Trophoblast cell (in vitro differentiated cells and primary cell): ENCODE results near the gene REV3L.

Source experiments
- DNase-seq, 2 donors: peaks; one replicate each; pipeline ENCODE4 v3.0.0-alpha.2; 2016
- H2AFZ ChIP-seq: 2 replicates; pipeline ENCODE4 v1.6.1; 2013; ENCODE audit warnings: low read length, moderate library complexity, mild to moderate bottlenecking; ENCODE audit not compliant: insufficient read depth, poor library complexity
- H2AK5ac ChIP-seq: 2 replicates; pipeline ENCODE4 v1.6.1; 2013; ENCODE audit warnings: mild to moderate bottlenecking, low read length
- H2BK120ac ChIP-seq: 2 replicates; pipeline ENCODE4 v1.6.1; 2013; ENCODE audit warnings: low read length, mild to moderate bottlenecking, moderate library complexity; ENCODE audit not compliant: insufficient read depth, poor library complexity
- H2BK12ac ChIP-seq: 2 replicates; pipeline ENCODE4 v1.6.1; 2013; ENCODE audit warnings: mild to moderate bottlenecking, low read length, moderate library complexity
- H2BK5ac ChIP-seq: 2 replicates; pipeline ENCODE4 v1.6.1; 2013; ENCODE audit warnings: low read length, low read depth, moderate library complexity, mild to moderate bottlenecking; ENCODE audit not compliant: poor library complexity
- H3K14ac ChIP-seq: 2 replicates; pipeline ENCODE4 v1.6.1; 2013; ENCODE audit warnings: mild to moderate bottlenecking, low read length
- H3K18ac ChIP-seq: 2 replicates; pipeline ENCODE4 v1.6.1; 2013; ENCODE audit warnings: mild to moderate bottlenecking, low read length
- H3K23ac ChIP-seq: 2 replicates; pipeline ENCODE4 v1.6.1; 2013; ENCODE audit warnings: low read length
- H3K27ac ChIP-seq: 2 replicates; pipeline ENCODE4 v1.5.1; 2013; ENCODE audit warnings: low read depth, mild to moderate bottlenecking, inconsistent platforms, low read length, moderate library complexity
- H3K27me3 ChIP-seq: 2 replicates; pipeline ENCODE4 v1.6.1; 2013; ENCODE audit warnings: inconsistent platforms, mild to moderate bottlenecking, low read length, moderate library complexity; ENCODE audit not compliant: insufficient read depth
- H3K36me3 ChIP-seq, 2 experiments: 1 replicate in 1 of 2; 2 replicates in 1 of 2; pipeline ENCODE4 v1.6.1; 2013; ENCODE audit warnings: low read length in 2 of 2, mild to moderate bottlenecking in 2 of 2, moderate library complexity in 1 of 2; ENCODE audit not compliant: insufficient read depth in 2 of 2, control insufficient read depth in 1 of 2
- H3K4ac ChIP-seq: 2 replicates; pipeline ENCODE4 v1.6.1; 2013; ENCODE audit warnings: low read depth, mild to moderate bottlenecking, low read length, moderate library complexity
- H3K4me1 ChIP-seq, 2 experiments: 1 replicate in 1 of 2; 2 replicates in 1 of 2; pipeline ENCODE4 v1.6.1; 2013; ENCODE audit warnings: low read length in 2 of 2, mild to moderate bottlenecking in 2 of 2, moderate library complexity in 1 of 2; ENCODE audit not compliant: insufficient read depth in 2 of 2, control insufficient read depth in 1 of 2
- H3K4me2 ChIP-seq: 2 replicates; pipeline ENCODE4 v1.6.1; 2013; ENCODE audit warnings: inconsistent platforms, mild to moderate bottlenecking, low read length, moderate library complexity
- H3K4me3 ChIP-seq: 2 replicates; pipeline ENCODE4 v1.5.1; 2013; ENCODE audit warnings: mild to moderate bottlenecking, low read depth, low read length, inconsistent platforms
- H3K79me1 ChIP-seq: one replicate; pipeline ENCODE4 v1.6.1; 2013; ENCODE audit warnings: low read length
- H3K79me2 ChIP-seq: 2 replicates; pipeline ENCODE4 v1.6.1; 2013; ENCODE audit warnings: low read length, mild to moderate bottlenecking; ENCODE audit not compliant: control insufficient read depth, insufficient read depth, poor library complexity
- H3K9ac ChIP-seq: 2 replicates; pipeline ENCODE4 v1.6.1; 2013; ENCODE audit warnings: mild to moderate bottlenecking, low read length
- H3K9me3 ChIP-seq: 2 replicates; pipeline ENCODE4 v1.6.1; 2013; ENCODE audit warnings: low read depth, mild to moderate bottlenecking, control low read depth, inconsistent platforms, low read length; ENCODE audit not compliant: insufficient read depth
- H4K12ac ChIP-seq: 2 replicates; pipeline ENCODE4 v1.6.1; 2013; ENCODE audit warnings: low read depth, mild to moderate bottlenecking, low read length, moderate library complexity
- H4K8ac ChIP-seq: 2 replicates; pipeline ENCODE4 v1.6.1; 2013; ENCODE audit warnings: low read depth, mild to moderate bottlenecking, low read length, moderate library complexity
- H4K91ac ChIP-seq: one replicate; pipeline ENCODE4 v1.6.1; 2013; ENCODE audit warnings: low read depth, mild to moderate bottlenecking, low read length, moderate library complexity
- WGBS: extraction: QIAGEN DNeasy Blood & Tissue Kit; methylation state at CpG from one replicate; pipeline ENCODE4 v1.1.7; 2013; ENCODE audit warnings: missing lambda C conversion rate; ENCODE audit not compliant: insufficient read length, insufficient coverage; ENCODE audit errors: extremely low coverage; 5-methylcytosine and 5-hydroxymethylcytosine counted together

REV3L gene

DNA sequence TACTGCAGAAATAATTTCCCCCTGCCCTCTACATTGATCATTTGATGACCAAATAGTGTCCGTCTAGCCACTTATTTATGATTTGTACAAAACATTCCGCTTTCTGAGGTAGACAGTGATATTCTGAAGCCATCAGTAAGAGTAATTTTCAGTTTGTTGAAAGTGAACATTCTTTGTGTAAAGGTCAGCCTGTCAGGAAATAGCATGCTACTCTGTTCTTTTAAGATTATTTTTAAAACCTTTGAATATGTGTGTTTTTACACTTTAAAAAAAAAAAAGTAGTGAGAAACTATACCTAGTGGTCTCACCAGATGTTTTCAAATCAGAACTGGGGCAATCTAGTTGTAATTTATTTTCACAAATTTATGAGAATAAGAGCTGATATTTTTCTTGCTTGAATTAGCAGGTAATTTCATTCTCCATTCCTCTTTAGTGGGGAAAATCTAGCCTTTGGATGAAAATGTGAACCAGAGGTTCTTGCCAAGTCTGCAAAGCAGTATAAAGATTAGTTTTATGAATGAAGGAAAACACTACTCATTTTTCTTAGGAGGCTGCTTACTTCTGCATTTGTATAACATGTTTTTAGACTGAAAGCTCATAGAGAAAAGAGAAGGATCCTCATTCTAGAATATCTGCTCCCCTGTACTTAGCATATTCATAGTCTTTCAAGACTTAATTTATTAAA is 12.1 kb upstream of the REV3L start:
- no peak overlapping the region for H3K4ac ChIP-seq
- H3K4me2 ChIP-seq = no peak overlapping the region
- no peaks in the 10 kb centered on the region for H3K36me3 ChIP-seq
- H3K4me1 ChIP-seq = no peaks in the 10 kb centered on the region
- no peaks in the 10 kb centered on the region for H3K27me3 ChIP-seq
- H3K9ac ChIP-seq = no peak overlapping the region
- no peak overlapping the region for H3K14ac ChIP-seq
- H3K4me3 ChIP-seq = no peak overlapping the region
- no peak overlapping the region for H2AFZ ChIP-seq
- H2AK5ac ChIP-seq = no peak overlapping the region
- H3K18ac ChIP-seq = no peak overlapping the region
- DNase-seq = no peak
- no peak overlapping the region for H4K91ac ChIP-seq
- no peaks in the 10 kb centered on the region for H3K79me2 ChIP-seq
- no peak overlapping the region for H2BK5ac ChIP-seq
- H4K12ac ChIP-seq = no peak overlapping the region
- no peaks in the 10 kb centered on the region for H3K79me1 ChIP-seq
- no peak overlapping the region for H4K8ac ChIP-seq
- no peaks in the 10 kb centered on the region for H3K9me3 ChIP-seq
- H2BK120ac ChIP-seq = no peak overlapping the region
- H3K23ac ChIP-seq = no peak overlapping the region
- H3K27ac ChIP-seq = no peak overlapping the region
- no peak overlapping the region for H2BK12ac ChIP-seq
- no CpG with 5 or more reads among the region's 2 CpGs for WGBS

DNA sequence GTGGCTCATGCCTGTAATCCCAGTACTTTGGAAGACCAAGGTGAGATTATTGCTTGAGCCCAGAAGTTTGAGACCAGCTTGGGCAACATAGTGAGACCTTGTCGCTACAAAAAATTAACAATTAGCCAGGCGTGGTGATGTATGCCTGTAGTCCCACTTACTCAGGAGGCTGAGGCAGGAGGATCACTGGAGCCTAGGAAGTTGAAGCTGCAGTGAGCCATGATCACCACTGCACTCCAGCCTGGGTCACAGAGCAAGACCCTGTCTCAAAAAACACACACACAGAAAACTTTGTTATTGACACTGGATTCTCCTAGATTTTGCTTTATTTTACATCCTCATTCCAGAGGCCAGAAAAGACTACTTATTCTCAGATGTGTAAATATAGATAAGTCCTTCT is 9.5 kb upstream of the REV3L start:
- no CpG with 5 or more reads among the region's 2 CpGs for WGBS
- Histone ChIP-seq H3K4me1 (no peaks in the 10 kb centered on the region), H3K9ac (no peak overlapping the region), H4K8ac (no peak overlapping the region), H3K79me2 (no peaks in the 10 kb centered on the region), H3K36me3 (no peaks in the 10 kb centered on the region), H2AFZ (no peak overlapping the region), H3K4me2 (no peak overlapping the region), H3K14ac (no peak overlapping the region), H3K79me1 (no peaks in the 10 kb centered on the region), H2BK5ac (no peak overlapping the region), H3K4me3 (no peak overlapping the region), H3K4ac (no peak overlapping the region), H3K23ac (no peak overlapping the region), H2AK5ac (no peak overlapping the region), H4K91ac (no peak overlapping the region), H3K27ac (no peak overlapping the region), H3K9me3 (no peaks in the 10 kb centered on the region), H3K27me3 (no peaks in the 10 kb centered on the region), H2BK120ac (no peak overlapping the region), H2BK12ac (no peak overlapping the region), H3K18ac (no peak overlapping the region), H4K12ac (no peak overlapping the region)
- DNase-seq = no peak

DNA sequence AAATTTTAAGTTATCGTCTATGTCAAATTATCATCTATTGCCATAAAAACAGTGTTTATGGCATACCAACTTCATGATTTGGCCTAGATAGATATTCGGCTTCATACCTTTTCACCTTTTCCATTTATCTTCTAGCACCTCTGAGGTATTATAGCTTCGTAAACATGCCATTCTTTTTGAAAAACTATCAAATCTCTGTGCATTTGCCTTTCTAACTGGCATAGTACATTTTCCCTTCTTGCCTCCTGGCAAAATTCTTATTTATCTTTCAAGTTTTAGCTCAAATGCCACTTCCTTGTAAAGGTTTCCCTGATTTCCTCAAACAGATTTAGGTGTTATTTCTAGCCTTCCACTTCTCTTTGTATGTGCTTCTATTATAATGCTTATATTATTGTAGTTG is 7.0 kb upstream of the REV3L start:
- Histone ChIP-seq H2BK5ac (no peak overlapping the region), H3K23ac (no peak overlapping the region), H2BK120ac (no peak overlapping the region), H2BK12ac (no peak overlapping the region), H4K91ac (no peak overlapping the region), H3K79me2 (no peaks in the 10 kb centered on the region), H3K9ac (no peak overlapping the region), H4K12ac (no peak overlapping the region), H3K4ac (no peak overlapping the region), H3K27ac (no peak overlapping the region), H3K9me3 (no peaks in the 10 kb centered on the region), H3K14ac (no peak overlapping the region), H3K36me3 (no peaks in the 10 kb centered on the region), H2AFZ (no peak overlapping the region), H3K4me3 (no peak overlapping the region), H3K27me3 (no peaks in the 10 kb centered on the region), H4K8ac (no peak overlapping the region), H2AK5ac (no peak overlapping the region), H3K79me1 (no peaks in the 10 kb centered on the region), H3K4me1 (no peaks in the 10 kb centered on the region), H3K4me2 (no peak overlapping the region), H3K18ac (no peak overlapping the region)
- WGBS = no CpG with 5 or more reads among the region's 3 CpGs
- no peak for DNase-seq

DNA sequence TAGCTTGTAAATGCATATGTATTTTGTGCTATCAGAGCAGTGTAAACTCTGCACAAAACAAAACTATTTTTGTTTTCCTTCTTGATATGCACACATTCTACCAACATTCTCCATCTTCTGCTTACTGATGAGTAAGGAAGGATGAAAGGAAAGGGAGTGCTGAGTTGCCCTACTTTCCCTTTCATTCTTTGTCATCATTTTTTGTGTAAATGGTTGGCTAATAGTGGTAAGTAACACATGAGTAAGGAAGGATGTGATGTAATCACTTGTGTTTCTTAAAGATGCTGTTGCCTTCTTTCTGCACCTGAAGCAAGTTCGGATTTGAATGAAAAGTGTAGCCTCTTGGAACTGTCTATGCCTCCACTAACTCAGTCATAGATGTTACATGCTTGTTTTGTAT is 4.6 kb upstream of the REV3L start:
- Histone ChIP-seq H3K36me3 (no peaks in the 10 kb centered on the region), H3K27me3 (no peaks in the 10 kb centered on the region), H3K9me3 (no peaks in the 10 kb centered on the region), H3K9ac (no peak overlapping the region), H3K4me2 (no peak overlapping the region), H4K8ac (no peak overlapping the region), H3K27ac (no peak overlapping the region), H2BK120ac (no peak overlapping the region), H2BK12ac (no peak overlapping the region), H3K14ac (no peak overlapping the region), H2BK5ac (no peak overlapping the region), H3K79me2 (peaks cover 10% of the 10 kb centered on the region), H2AK5ac (no peak overlapping the region), H2AFZ (no peak overlapping the region), H3K4me3 (no peak overlapping the region), H3K4ac (peak overlapping the region; percentile 17), H3K4me1 (no peaks in the 10 kb centered on the region), H3K18ac (no peak overlapping the region), H3K79me1 (peaks cover 18% of the 10 kb centered on the region), H4K12ac (no peak overlapping the region), H3K23ac (no peak overlapping the region), H4K91ac (no peak overlapping the region)
- peak in 1 of 2 donors; percentile 23 for DNase-seq
- no CpG with 5 or more reads among the region's 1 CpG for WGBS
